Endothelial cell of umbilical vein (primary cell): ENCODE data around the gene PLA2G4E.
A peak's percentile ranks its signal among the peaks of the same experiment; 100 is the strongest.

Source experiments
- CTCF ChIP-seq, 2 donors: IDR thresholded peaks; 1 replicate in 1 of 2; 2 replicates in 1 of 2; pipeline ENCODE4 v1.5.1; 2011; ENCODE audit warnings: low read length in 2 of 2, mild to moderate bottlenecking in 2 of 2, moderate library complexity in 2 of 2, control low read depth in 1 of 2, inconsistent platforms in 1 of 2, low read depth in 1 of 2; ENCODE audit not compliant: insufficient read depth in 1 of 2; ENCODE audit errors: extremely low read depth in 1 of 2
- MAX ChIP-seq: IDR thresholded peaks from 2 replicates; pipeline ENCODE4 v1.6.1; 2011; ENCODE audit not compliant: insufficient read depth, insufficient read length

- TF ChIP-seq CTCF (IDR thresholded peaks at IDR 0.05; ENCODE audit: extremely low read depth in 1 of 2, insufficient read depth in 1 of 2, low read depth in 1 of 2, low read length in 2 of 2), result peak in 1 of 2 donors; percentile 1
- TF ChIP-seq MAX, result no peak
Observed at GRCh38 chr15:41971089-41971894, 49.5 kb downstream of the PLA2G4E start.
